IMR-90 (cell line): ENCODE data around the gene PCBP4. TPM values are rescaled to one million over a fixed set of nuclear protein-coding genes. Genes with fewer than 3 reads are reported as not detected.

ENCODE experiments used
- ATAC-seq: fragments of 200-7000 bp; cut with Tn5 transposase; 2 replicates; pipeline ENCODE4 v1.9.1; 2020; ENCODE audit warnings: low read depth, mild to moderate bottlenecking, moderate library complexity
- BruUV-seq: library from RNA; stranded (reverse); fragments of 400-500 nt; replicated peaks from 2 replicates; lab custom pipeline; 2021; lab: Mats Ljungman, UMichigan
- CTCF ChIA-PET: fragments of 300-600 bp; formaldehyde crosslinking; extraction: SDS; loops from one replicate; lab custom pipeline; 2021; ENCODE audit warnings: antibody characterized with exemption; lab: Yijun Ruan, JAX
- POLR2A ChIA-PET: fragments of 300-600 bp; sonication (Branson Sonifier 250); formaldehyde crosslinking; loops from one replicate; lab custom pipeline; 2022; ENCODE audit warnings: antibody characterized with exemption; ENCODE audit not compliant: unreplicated experiment; lab: Charles Lee
- DNase-seq: peaks from one replicate; pipeline ENCODE4 v3.0.0; 2013
- H2AFZ ChIP-seq: replicated peaks from 2 replicates; pipeline ENCODE3; 2013; ENCODE audit warnings: low read length, mild to moderate bottlenecking; ENCODE audit not compliant: poor library complexity
- H2AK5ac ChIP-seq: 2 replicates; pipeline ENCODE4 v1.6.1; 2013; ENCODE audit warnings: low read depth, low read length, inconsistent platforms
- H2AK9ac ChIP-seq: replicated peaks from 2 replicates; pipeline ENCODE3; 2013; ENCODE audit warnings: mild to moderate bottlenecking, low read depth, low read length, moderate library complexity; ENCODE audit not compliant: poor library complexity
- H2BK120ac ChIP-seq: 2 replicates; pipeline ENCODE4 v1.6.1; 2013; ENCODE audit warnings: low read depth, low read length, inconsistent platforms
- H2BK15ac ChIP-seq: 3 replicates; pipeline ENCODE4 v1.6.1; 2013; ENCODE audit warnings: low read depth, low read length, inconsistent platforms
- H2BK20ac ChIP-seq: 2 replicates; pipeline ENCODE4 v1.6.1; 2013; ENCODE audit warnings: low read depth, mild to moderate bottlenecking, inconsistent platforms, low read length, moderate library complexity
- H2BK5ac ChIP-seq: 2 replicates; pipeline ENCODE4 v1.6.1; 2013; ENCODE audit warnings: mild to moderate bottlenecking, low read depth, low read length, inconsistent platforms; ENCODE audit not compliant: poor library complexity, severe bottlenecking
- H3K14ac ChIP-seq: replicated peaks from 2 replicates; pipeline ENCODE4 v1.6.1; 2013; ENCODE audit warnings: low read depth, low read length, inconsistent platforms
- H3K18ac ChIP-seq: 2 replicates; pipeline ENCODE4 v1.6.1; 2013; ENCODE audit warnings: low read depth, low read length, control low read depth
- H3K23ac ChIP-seq: 2 replicates; pipeline ENCODE4 v1.6.1; 2013; ENCODE audit warnings: low read depth, low read length, inconsistent platforms
- H3K27ac ChIP-seq: 2 replicates; pipeline ENCODE4 v1.5.1; 2013; ENCODE audit warnings: mild to moderate bottlenecking, control low read depth, low read length; ENCODE audit not compliant: insufficient read depth
- H3K27me3 ChIP-seq: 2 replicates; pipeline ENCODE4 v1.6.1; 2013; ENCODE audit warnings: low read length; ENCODE audit not compliant: control insufficient read depth, insufficient read depth
- H3K36me3 ChIP-seq: 2 replicates; pipeline ENCODE4 v1.6.1; 2013; ENCODE audit warnings: low read length, mixed read lengths; ENCODE audit not compliant: control insufficient read depth, insufficient read depth
- H3K4ac ChIP-seq: 2 replicates; pipeline ENCODE4 v1.6.1; 2013; ENCODE audit warnings: low read depth, low read length, inconsistent platforms
- H3K4me1 ChIP-seq: 2 replicates; pipeline ENCODE4 v1.6.1; 2013; ENCODE audit warnings: low read length, mixed read lengths; ENCODE audit not compliant: control insufficient read depth, insufficient read depth
- H3K4me2 ChIP-seq: 2 replicates; pipeline ENCODE4 v1.6.1; 2013; ENCODE audit warnings: low read depth, mild to moderate bottlenecking, control low read depth, low read length, moderate library complexity
- H3K4me3 ChIP-seq: 2 replicates; pipeline ENCODE4 v1.5.1; 2013; ENCODE audit warnings: low read depth, mild to moderate bottlenecking, control low read depth, low read length, moderate library complexity; ENCODE audit not compliant: insufficient read depth
- H3K56ac ChIP-seq: 2 replicates; pipeline ENCODE4 v1.6.1; 2013; ENCODE audit warnings: low read length, inconsistent platforms; ENCODE audit not compliant: insufficient read depth; ENCODE audit errors: extremely low read depth
- H3K79me1 ChIP-seq, 2 experiments: 2 replicates each; pipeline ENCODE4 v1.6.1; 2013; ENCODE audit warnings: low read length in 2 of 2, inconsistent platforms in 1 of 2, low read depth in 1 of 2
- H3K9ac ChIP-seq: 2 replicates; pipeline ENCODE4 v1.6.1; 2013; ENCODE audit warnings: low read depth, low read length, control low read depth
- H3K9me1 ChIP-seq: 2 replicates; pipeline ENCODE4 v1.6.1; 2013; ENCODE audit warnings: low read length, inconsistent platforms; ENCODE audit not compliant: insufficient read depth
- H3K9me3 ChIP-seq: 2 replicates; pipeline ENCODE4 v1.6.1; 2013; ENCODE audit warnings: low read length; ENCODE audit not compliant: control insufficient read depth, insufficient read depth
- H4K20me1 ChIP-seq: 2 replicates; pipeline ENCODE4 v1.6.1; 2013; ENCODE audit warnings: low read length, inconsistent platforms; ENCODE audit not compliant: insufficient read depth
- H4K5ac ChIP-seq: 2 replicates; pipeline ENCODE4 v1.6.1; 2013; ENCODE audit warnings: mild to moderate bottlenecking, low read depth, low read length, control low read depth
- H4K8ac ChIP-seq, 2 experiments: 2 replicates each; pipeline ENCODE4 v1.6.1; 2013; ENCODE audit warnings: low read depth in 2 of 2, low read length in 2 of 2, control low read depth in 1 of 2, inconsistent platforms in 1 of 2
- H4K91ac ChIP-seq: 2 replicates; pipeline ENCODE4 v1.6.1; 2013; ENCODE audit warnings: low read depth, low read length, inconsistent platforms; ENCODE audit not compliant: insufficient read depth
- CTCF ChIP-seq: conservative IDR thresholded peaks from 2 replicates; pipeline ENCODE4 v1.5.1; 2012; ENCODE audit warnings: mild to moderate bottlenecking, low read depth, low read length, improper control_type of control experiment
- FOS ChIP-seq: fragments of 150-350 bp; IDR thresholded peaks from 2 replicates; pipeline ENCODE4 v1.6.1; 2016; ENCODE audit warnings: low read depth, low read length
- MAZ ChIP-seq: IDR thresholded peaks from 2 replicates; pipeline ENCODE4 v1.6.1; 2012; ENCODE audit warnings: low read depth, mild to moderate bottlenecking, low read length, improper control_type of control experiment, moderate library complexity, borderline replicate concordance
- RAD21 ChIP-seq: IDR thresholded peaks from 2 replicates; pipeline ENCODE4 v1.6.1; 2012; ENCODE audit warnings: low read length, improper control_type of control experiment
- RCOR1 ChIP-seq: IDR thresholded peaks from 2 replicates; pipeline ENCODE4 v1.6.1; 2012; ENCODE audit warnings: mild to moderate bottlenecking, low read length, improper control_type of control experiment; ENCODE audit not compliant: insufficient replicate concordance
- RFX5 ChIP-seq: IDR thresholded peaks from 2 replicates; pipeline ENCODE4 v1.8.0; 2012; ENCODE audit warnings: low read depth, mild to moderate bottlenecking, low read length, moderate library complexity
- SMC3 ChIP-seq: fragments of 150-350 bp; IDR thresholded peaks from 2 replicates; pipeline ENCODE4 v1.6.1; 2016; ENCODE audit warnings: low read depth, mild to moderate bottlenecking, antibody characterized with exemption, low read length, moderate library complexity
- WGBS, 2 experiments: methylation state at CpG; one replicate each; pipeline versions ENCODE4 v1.1.5 to v1.1.7; 2013; ENCODE audit warnings: missing lambda C conversion rate in 2 of 2; ENCODE audit not compliant: insufficient read length in 1 of 2; ENCODE audit errors: extremely low coverage in 2 of 2; 5-methylcytosine and 5-hydroxymethylcytosine counted together
- dilution Hi-C: fragments of 300-500 bp; cut with HindIII; formaldehyde crosslinking; loops from one replicate; pipeline ENCODE4 v1.14.3; 2018; ENCODE audit warnings: low sequenced_read_pairs; ENCODE audit not compliant: unreplicated experiment
- in situ Hi-C: fragments of 300-500 bp; cut with MboI; formaldehyde crosslinking; loops from 3 replicates; pipeline ENCODE4 v1.14.3; 2019; ENCODE audit warnings: low sequenced_read_pairs, inconsistent platforms, mixed read lengths
- intact Hi-C: fragments of 100-400 bp; cut with micrococcal nuclease; formaldehyde crosslinking; loops from 2 replicates; pipeline ENCODE4 v1.10.0; 2022
- polyA plus RNA-seq, 3 experiments: library from polyadenylated mRNA; depleted of rRNA; stranded (reverse); fragments of >200 nt; gene quantifications; 2 replicates each; pipeline ENCODE4 v1.2.3, GENCODE V29; 2012; ENCODE audit warnings: low replicate concordance in 1 of 3
- total RNA-seq: library from RNA; depleted of rRNA; stranded (reverse); fragments of >200 nt; gene quantifications from 2 replicates; pipeline ENCODE4 v1.2.3, GENCODE V29; 2012

Gene PCBP4
- total and polyA plus RNA-seq, 2 of the 4 experiments (the other 2 are of a cell fraction), result 70.8 to 110 TPM

- ChIA-PET POLR2A (no interaction called here), CTCF (interaction anchor here (0.6 to 3.2 kb wide), 13 partner anchors 8 to 216 kb away, joined by 3 to 28 read pairs (median 4); partner anchors contain the start of genes DUSP7 and RRP9)
- Histone ChIP-seq H3K18ac (no peak overlapping the region), H3K79me1 (no peaks in the 10 kb centered on the region), H2BK5ac (no peak overlapping the region), H3K23ac (no peak overlapping the region), H3K27me3 (no peaks in the 10 kb centered on the region), H3K4me3 (no peak overlapping the region), H2AK5ac (peak overlapping the region; percentile 83; the same call in 1 of the 2 replicates), H3K4ac (peak overlapping the region; percentile 73; the same call in 1 of the 2 replicates), H3K4me1 (peaks cover 11% of the 10 kb centered on the region), H3K9me3 (no peaks in the 10 kb centered on the region), H3K27ac (no peak overlapping the region), H4K91ac (no peak overlapping the region), H2BK20ac (no peak overlapping the region), H3K9me1 (no peaks in the 10 kb centered on the region), H2AFZ (peak overlapping the region; percentile 91), H3K4me2 (no peak overlapping the region), H2AK9ac (peak overlapping the region; percentile 83), H4K8ac (peak overlapping the region in 1 of 2 experiments; percentile 37; a peak in 1 of 4 replicates), H3K56ac (no peak overlapping the region), H3K36me3 (no peaks in the 10 kb centered on the region), H4K5ac (no peak overlapping the region), H3K14ac (no peak overlapping the region), H4K20me1 (no peaks in the 10 kb centered on the region), H2BK15ac (no peak overlapping the region; the same call in 2 of the 3 replicates), H3K9ac (no peak overlapping the region), H2BK120ac (peak overlapping the region; percentile 63; the same call in 1 of the 2 replicates)
- in situ Hi-C loops (loop anchor here (5.0 kb wide), 1 partner anchor 123 kb away; no protein-coding TSS in a partner anchor), dilution Hi-C loops (no loop called here), intact Hi-C loops (loop anchor here (1.0 to 5.0 kb wide), 2 partner anchors 49 to 333 kb away; no protein-coding TSS in a partner anchor)
- BruUV-seq, result no TSS peak
- 37% methylated on average over 5 of the region's 16 CpGs; no CpG with 5 or more reads in 1 of the 2 experiments for WGBS, 2 experiments
- DNase-seq (peak; percentile 48), ATAC-seq (peak; percentile 63)
- no peak for TF ChIP-seq FOS
- TF ChIP-seq SMC3, result peak; percentile 84
- TF ChIP-seq RAD21, result peak; percentile 87
- no peak for TF ChIP-seq RFX5
- peak; percentile 78 for TF ChIP-seq CTCF
- TF ChIP-seq RCOR1, result no peak
- peak; percentile 17; the same call in 1 of the 2 replicates for TF ChIP-seq MAZ
These were observed 37.0 kb upstream of the PCBP4 start for GRCh38 chr3:52004163-52004787.
